ENCODE results near the gene ERICH3. TPM values are rescaled to one million over a fixed set of nuclear protein-coding genes. Genes with fewer than 3 reads are reported as not detected.

ERICH3 gene
- polyA plus RNA-seq, 3 donors = 0.42 to 0.67 (median 0.53) TPM

GRCh38 chr1:74593887-74594866 is 79.4 kb downstream of the ERICH3 start:
- DNase-seq (ENCODE audit: low read depth in 3 of 3, low spot score in 2 of 3) = no peak

DNA sequence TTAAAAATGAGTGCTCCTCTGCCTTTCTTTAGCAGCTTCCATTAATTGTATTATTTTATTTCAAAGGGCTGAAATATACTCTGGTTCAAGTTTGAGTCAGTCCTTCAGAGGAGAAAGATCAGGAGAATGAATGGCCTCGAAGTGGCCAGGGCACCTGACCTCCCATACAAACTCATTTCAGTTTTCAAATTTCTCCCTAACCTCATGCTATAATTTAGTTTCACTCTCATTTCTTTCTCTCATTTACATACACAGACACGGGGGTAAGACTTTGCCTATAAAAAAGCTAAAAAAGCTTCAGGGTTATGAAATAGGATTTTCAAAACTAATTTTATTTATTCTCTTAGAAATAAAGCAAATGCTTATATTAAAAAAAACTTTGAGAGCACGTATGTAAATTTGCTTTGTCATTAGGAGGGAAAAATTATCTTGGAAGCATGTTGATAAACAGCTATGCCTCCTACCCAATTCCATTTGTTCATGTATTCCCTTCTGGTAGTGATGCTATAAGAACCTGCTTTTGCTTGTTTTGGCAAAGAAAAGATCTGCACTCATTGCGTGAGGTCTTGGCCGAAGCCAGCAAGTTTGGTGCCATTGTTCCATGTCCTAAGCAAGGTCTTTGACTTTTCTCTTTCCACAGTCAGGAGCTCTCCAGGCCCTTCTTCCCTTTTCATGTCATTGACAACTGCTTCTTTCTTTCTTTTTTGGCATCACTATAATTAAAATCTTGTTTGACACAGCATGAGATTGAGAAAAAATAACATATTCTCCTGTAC is 80.8 kb downstream of the ERICH3 start:
- DNase-seq (ENCODE audit: low read depth in 3 of 3, low spot score in 2 of 3) = no peak

DNA sequence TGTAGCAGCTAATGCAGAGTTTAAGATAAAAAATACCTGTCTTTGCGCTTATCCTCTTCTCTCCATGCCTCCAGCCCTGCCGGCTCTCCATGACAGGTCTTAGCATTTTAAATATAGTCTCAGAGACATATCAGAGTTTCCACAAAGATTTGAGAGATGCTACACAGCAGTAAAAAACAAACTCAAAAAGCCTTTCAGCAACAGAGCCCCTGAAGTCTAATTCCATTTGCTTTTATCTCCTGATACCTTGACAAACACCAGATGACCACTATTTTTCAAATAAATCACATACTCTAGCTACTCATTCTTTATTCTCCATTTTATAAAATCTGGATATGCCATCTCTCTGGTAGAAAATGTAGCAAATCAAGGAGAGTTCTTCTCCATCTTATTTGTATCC is 81.6 kb downstream of the ERICH3 start:
- DNase-seq (ENCODE audit: low read depth in 3 of 3, low spot score in 2 of 3) = no peak

DNA sequence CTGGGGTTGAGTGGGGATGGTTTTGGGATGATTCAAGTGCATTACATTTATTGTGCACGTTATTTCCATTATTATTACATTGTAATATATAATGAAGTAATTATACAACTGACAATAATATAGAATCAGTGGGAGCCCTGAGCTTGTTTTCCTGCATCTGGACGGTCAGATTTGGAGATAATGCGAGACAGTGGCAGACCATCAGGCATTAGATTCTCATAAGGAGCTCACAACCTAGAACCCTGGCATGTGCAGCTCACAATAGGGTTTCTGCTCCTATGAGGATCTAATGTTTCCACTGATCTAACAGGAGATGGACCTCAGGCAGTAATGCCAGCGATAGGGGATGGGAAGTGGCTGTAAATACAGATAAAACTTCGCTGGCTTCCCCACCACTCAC is 83.3 kb downstream of the ERICH3 start:
- no peak for DNase-seq (ENCODE audit: low read depth in 3 of 3, low spot score in 2 of 3)

- no peak for DNase-seq (ENCODE audit: low read depth in 3 of 3, low spot score in 2 of 3)
Measured at GRCh38 chr1:74587888-74588287, 85.7 kb downstream of the ERICH3 start.

DNA sequence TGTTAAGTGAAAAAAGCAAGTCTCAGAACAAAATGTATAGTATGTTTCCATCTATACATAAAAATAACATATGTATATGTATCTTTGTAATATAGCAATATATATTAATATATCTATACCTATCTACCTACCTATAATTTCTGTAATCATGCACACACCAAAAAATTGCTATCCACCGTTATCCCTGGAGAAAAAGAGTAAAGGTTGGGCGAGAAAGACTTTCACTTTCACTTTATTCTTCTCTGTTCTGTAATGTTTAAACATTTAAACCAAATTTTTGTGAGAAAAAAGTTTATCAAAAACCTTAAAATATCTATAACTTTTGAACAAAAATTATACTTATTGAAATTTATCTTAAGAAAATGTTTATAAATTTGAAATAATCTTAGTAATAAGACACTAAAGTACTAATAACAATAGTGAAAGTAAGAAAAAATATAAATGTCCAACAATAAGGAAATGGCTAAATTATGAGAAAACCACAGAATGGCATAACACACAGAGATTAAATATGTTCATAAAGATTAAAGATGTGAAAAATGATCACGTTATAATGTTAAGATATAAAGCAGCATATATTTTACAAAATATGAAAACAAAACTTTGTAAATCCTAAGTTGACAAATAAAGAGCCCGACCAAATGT is 87.2 kb downstream of the ERICH3 start:
- DNase-seq (ENCODE audit: low read depth in 3 of 3, low spot score in 2 of 3) = no peak

GRCh38 chr1:74584185-74584584 is 89.4 kb downstream of the ERICH3 start:
- no peak for DNase-seq (ENCODE audit: low read depth in 3 of 3, low spot score in 2 of 3)

DNA sequence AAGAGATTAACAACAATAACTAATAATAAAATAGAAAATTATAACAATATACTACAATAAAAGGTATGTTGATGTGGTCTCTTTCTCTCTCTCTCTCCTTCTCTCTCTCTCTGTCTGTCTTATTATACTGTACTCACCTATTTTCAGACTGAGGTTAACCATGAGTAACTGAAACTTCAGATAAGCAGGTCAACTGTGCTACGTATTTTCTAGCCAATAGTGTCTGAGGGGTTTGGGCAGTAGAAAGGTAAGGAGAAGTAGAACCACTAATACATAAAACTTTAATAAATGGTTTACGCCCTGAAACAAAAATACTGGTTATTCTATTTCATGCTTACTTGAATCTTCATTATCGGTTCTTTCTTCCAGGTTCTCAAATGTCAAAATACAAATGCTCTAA is 90.2 kb downstream of the ERICH3 start:
- no peak for DNase-seq (ENCODE audit: low read depth in 3 of 3, low spot score in 2 of 3)

DNA sequence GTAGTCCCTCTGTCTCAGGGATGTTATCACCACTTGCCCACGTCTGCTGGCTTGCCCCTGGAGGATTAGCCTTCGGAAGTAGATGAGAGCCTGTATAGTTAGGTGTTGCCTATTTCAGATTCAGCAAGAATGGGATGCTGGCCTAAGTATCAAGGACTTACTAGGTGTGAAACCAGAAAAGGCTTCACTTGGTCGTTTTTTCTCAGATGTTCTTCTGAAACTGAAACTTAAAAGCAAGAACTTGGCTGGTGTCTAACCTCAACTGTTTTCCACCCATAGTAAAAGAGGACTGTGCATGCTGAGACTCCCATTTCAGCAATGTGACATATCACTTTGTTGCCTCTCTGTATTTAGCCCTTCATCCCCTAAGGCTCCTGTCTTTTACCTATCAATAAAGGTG is 94.2 kb downstream of the ERICH3 start:
- DNase-seq (ENCODE audit: low read depth in 3 of 3, low spot score in 2 of 3) = no peak

- no peak for DNase-seq (ENCODE audit: low read depth in 3 of 3, low spot score in 2 of 3)
Measured at GRCh38 chr1:74578101-74578500, 95.5 kb downstream of the ERICH3 start.

- no peak for DNase-seq (ENCODE audit: low read depth in 3 of 3, low spot score in 2 of 3)
Measured at GRCh38 chr1:74571891-74572290, 101.7 kb downstream of the ERICH3 start.

GRCh38 chr1:74571493-74571800 is 102.1 kb downstream of the ERICH3 start:
- no peak for DNase-seq (ENCODE audit: low read depth in 3 of 3, low spot score in 2 of 3)

DNA sequence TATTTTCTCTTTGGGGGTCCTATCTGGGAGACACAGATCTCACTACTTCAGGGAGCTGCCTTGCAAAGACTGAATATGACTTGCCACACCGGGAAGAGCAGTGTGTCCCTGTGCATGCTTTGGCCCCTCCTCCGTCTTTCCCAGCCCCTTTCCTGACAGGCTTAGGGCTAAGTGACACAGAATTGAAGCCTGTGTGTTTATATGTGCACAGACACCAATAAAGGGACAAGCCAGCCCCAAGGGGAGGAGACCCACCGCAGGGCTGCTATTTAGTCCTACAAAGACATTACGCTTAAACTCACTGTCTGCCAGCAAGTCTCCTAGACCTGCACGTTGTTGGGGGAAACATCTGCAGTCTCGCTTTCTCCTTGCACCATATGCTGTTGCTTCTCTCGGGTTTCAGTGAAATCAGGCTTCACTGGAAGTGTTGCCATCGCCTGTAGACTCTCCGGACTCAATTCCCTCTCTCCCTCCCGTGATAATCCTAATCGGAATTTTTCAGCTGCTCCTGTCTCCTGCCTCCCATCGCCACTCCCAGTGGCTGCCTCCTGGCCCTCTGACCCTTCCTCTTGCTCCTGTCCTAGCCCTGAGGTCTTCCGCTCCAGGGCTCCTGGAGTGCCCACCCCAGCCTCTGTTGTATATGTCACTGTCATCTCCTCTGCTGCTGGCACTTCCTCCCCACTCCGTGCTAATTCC is 102.6 kb downstream of the ERICH3 start:
- DNase-seq (ENCODE audit: low read depth in 3 of 3, low spot score in 2 of 3) = no peak

- no peak for DNase-seq (ENCODE audit: low read depth in 3 of 3, low spot score in 2 of 3)
Measured at GRCh38 chr1:74549932-74550331, 123.7 kb downstream of the ERICH3 start.

GRCh38 chr1:74548961-74549750 is 124.4 kb downstream of the ERICH3 start:
- no peak for DNase-seq (ENCODE audit: low read depth in 3 of 3, low spot score in 2 of 3)

GRCh38 chr1:74545821-74546220 is 127.8 kb downstream of the ERICH3 start:
- DNase-seq (ENCODE audit: low read depth in 3 of 3, low spot score in 2 of 3) = no peak

DNA sequence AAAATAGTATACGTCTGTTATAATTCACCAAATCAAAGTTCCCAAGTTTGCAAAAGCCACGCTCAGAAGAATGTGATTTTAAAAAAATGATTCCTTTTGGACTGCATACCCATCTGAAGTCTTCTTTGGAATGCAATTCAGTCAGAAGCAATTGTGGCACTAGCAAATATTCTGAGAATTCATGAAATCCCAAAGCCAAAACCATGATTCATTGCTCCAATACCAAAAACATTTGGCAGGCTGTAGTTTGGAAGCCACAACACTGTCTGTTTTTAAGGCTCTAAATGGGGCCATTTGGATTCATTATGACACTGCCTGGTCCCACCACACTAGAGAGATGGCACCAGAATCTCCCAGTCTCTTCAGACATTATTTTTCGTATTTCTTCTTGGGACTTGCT is 139.4 kb downstream of the ERICH3 start:
- no peak for DNase-seq (ENCODE audit: low read depth in 3 of 3, low spot score in 2 of 3)

DNA sequence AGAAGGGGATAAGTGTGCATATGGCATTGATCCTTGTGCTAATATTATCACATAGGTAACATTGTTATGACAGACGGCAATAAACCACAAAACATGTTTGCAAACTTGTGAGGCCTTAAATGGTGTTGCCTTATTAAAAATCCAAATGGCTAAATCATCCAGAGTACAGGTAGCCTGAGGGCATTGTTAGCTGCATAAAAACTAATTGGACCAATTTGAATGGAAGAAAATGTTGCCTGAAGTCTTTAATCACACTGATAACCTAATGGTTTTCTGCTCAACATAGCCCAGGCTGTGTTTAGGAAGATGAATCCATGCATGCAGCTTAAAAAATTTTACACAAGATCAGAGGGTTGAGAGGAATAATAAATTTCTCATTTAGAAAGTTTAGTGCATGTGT is 141.8 kb downstream of the ERICH3 start:
- no peak for DNase-seq (ENCODE audit: low read depth in 3 of 3, low spot score in 2 of 3)

- DNase-seq (ENCODE audit: low read depth in 3 of 3, low spot score in 2 of 3) = no peak
Measured at GRCh38 chr1:74530892-74531291, 142.7 kb downstream of the ERICH3 start.

- DNase-seq (ENCODE audit: low read depth in 3 of 3, low spot score in 2 of 3) = no peak
Measured at GRCh38 chr1:74528123-74528522, 145.5 kb downstream of the ERICH3 start.

Data from right renal cortex interstitium (tissue), 3 donors.